ENCODE measurements around the gene ASRGL1.

ASRGL1 gene

DNA sequence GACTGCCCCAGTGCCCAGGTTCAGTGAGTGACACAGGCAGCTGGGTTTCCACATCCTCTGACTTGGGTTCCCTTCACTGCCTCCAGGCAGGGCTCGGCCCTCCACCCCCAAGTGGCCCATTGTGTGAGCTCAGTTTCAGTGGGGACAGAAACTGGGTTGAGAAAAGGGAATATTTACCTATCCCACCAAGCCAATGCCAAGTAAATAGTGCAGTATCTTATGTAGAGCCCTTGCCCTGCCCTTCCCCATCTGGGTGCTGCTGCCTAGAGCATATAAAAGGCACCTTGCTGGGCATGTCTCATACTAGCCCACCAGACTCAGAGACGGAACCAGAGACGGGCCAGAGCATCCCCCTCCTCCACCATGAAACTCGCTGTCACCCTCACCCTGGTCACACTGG, 81.5 kb downstream of the ASRGL1 start, which contains the start of gene SCGB1A1:
TSS of gene SCGB1A1 (plus strand) at position 301 of the 400 bp plus-strand sequence. CDS start at position 364, 63 bp downstream.
- Mint-ChIP-seq H3K4me3 (no peak within 1 kb of the TSS), H3K27ac (peak within 1 kb of the TSS; percentile 8), H3K36me3 (ENCODE audit: low read depth) (no peaks in the 10 kb centered on the region), H3K9me3 (no peaks in the 10 kb centered on the region), H3K4me1 (peaks cover 33% of the 10 kb centered on the region), H3K27me3 (ENCODE audit: low read depth, poor library complexity) (peaks cover 18% of the 10 kb centered on the region)
- TF ChIP-seq, protein P1, sequence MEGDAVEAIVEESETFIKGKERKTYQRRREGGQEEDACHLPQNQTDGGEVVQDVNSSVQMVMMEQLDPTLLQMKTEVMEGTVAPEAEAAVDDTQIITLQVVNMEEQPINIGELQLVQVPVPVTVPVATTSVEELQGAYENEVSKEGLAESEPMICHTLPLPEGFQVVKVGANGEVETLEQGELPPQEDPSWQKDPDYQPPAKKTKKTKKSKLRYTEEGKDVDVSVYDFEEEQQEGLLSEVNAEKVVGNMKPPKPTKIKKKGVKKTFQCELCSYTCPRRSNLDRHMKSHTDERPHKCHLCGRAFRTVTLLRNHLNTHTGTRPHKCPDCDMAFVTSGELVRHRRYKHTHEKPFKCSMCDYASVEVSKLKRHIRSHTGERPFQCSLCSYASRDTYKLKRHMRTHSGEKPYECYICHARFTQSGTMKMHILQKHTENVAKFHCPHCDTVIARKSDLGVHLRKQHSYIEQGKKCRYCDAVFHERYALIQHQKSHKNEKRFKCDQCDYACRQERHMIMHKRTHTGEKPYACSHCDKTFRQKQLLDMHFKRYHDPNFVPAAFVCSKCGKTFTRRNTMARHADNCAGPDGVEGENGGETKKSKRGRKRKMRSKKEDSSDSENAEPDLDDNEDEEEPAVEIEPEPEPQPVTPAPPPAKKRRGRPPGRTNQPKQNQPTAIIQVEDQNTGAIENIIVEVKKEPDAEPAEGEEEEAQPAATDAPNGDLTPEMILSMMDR (IDR thresholded peaks at IDR 0.05): no peak
- no peak for DNase-seq

- Mint-ChIP-seq H3K9me3 (no peaks in the 10 kb centered on the region), H3K4me1 (peaks cover 35% of the 10 kb centered on the region), H3K27me3 (ENCODE audit: low read depth, poor library complexity) (peaks cover 13% of the 10 kb centered on the region), H3K27ac (peak overlapping the region; percentile 8), H3K4me3 (no peak overlapping the region), H3K36me3 (ENCODE audit: low read depth) (no peaks in the 10 kb centered on the region)
- DNase-seq: no peak
- TF ChIP-seq, protein P1 (IDR thresholded peaks at IDR 0.05): no peak
These were observed 82.2 kb downstream of the ASRGL1 start for GRCh38 chr11:62419314-62419929.

DNA sequence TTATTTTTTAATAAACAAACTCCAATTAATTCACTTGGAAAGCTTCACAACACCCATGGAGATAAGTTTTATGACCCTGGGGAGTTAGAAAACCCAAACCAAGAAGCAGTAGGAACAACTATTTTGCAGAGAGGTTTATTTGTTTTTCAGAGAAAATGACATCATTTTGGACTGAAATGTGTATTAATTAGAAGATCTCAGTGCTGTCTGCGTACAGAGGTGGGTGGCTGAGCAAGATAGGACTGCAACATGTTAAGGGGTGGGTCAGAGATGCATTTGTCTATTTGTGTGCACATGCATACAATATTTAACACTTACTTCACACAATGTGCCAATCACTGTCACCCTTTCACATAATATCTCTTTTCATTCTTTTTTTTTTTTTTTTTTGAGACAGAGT, 82.7 kb downstream of the ASRGL1 start:
- Mint-ChIP-seq H3K27me3 (ENCODE audit: low read depth, poor library complexity) (peaks cover 13% of the 10 kb centered on the region), H3K36me3 (ENCODE audit: low read depth) (no peaks in the 10 kb centered on the region), H3K4me1 (peaks cover 38% of the 10 kb centered on the region), H3K4me3 (no peak overlapping the region), H3K9me3 (no peaks in the 10 kb centered on the region), H3K27ac (peak overlapping the region; percentile 8)
- TF ChIP-seq, protein P1 (IDR thresholded peaks at IDR 0.05): no peak
- DNase-seq: no peak

DNA sequence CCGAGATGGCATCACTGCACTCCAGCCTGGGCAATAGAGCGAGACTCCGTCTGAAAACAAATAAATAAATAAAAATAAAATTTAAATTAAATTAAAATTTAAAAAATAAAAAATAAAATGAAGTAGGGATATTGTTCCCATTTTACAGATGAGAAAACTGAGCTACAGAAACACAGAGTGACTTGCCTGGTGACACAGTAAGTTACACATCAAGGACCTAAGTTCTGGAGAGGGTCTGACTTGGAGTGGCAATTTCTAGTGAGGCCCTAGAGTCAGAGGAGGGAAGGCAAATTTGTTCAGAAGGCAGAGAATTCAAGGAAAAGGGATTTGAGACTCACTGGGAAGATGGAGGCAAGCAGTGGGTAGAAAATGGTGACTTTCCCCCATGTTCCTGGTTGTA, 83.6 kb downstream of the ASRGL1 start:
- Mint-ChIP-seq H3K9me3 (no peaks in the 10 kb centered on the region), H3K27ac (no peak overlapping the region), H3K4me3 (no peak overlapping the region), H3K36me3 (ENCODE audit: low read depth) (no peaks in the 10 kb centered on the region), H3K4me1 (peaks cover 38% of the 10 kb centered on the region), H3K27me3 (ENCODE audit: low read depth, poor library complexity) (peaks cover 17% of the 10 kb centered on the region)
- no peak for DNase-seq
- TF ChIP-seq, protein P1 (IDR thresholded peaks at IDR 0.05): no peak

- DNase-seq: no peak
- H3K27ac Mint-ChIP-seq: no peak overlapping the region
- no peaks in the 10 kb centered on the region for H3K9me3 Mint-ChIP-seq
- H3K4me3 Mint-ChIP-seq: no peak overlapping the region
- H3K4me1 Mint-ChIP-seq: peaks cover 48% of the 10 kb centered on the region
- peaks cover 20% of the 10 kb centered on the region for H3K27me3 Mint-ChIP-seq (ENCODE audit: low read depth, poor library complexity)
- TF ChIP-seq, protein P1 (IDR thresholded peaks at IDR 0.05): no peak
- no peaks in the 10 kb centered on the region for H3K36me3 Mint-ChIP-seq (ENCODE audit: low read depth)
These were observed 84.7 kb downstream of the ASRGL1 start for GRCh38 chr11:62421996-62422395.

DNA sequence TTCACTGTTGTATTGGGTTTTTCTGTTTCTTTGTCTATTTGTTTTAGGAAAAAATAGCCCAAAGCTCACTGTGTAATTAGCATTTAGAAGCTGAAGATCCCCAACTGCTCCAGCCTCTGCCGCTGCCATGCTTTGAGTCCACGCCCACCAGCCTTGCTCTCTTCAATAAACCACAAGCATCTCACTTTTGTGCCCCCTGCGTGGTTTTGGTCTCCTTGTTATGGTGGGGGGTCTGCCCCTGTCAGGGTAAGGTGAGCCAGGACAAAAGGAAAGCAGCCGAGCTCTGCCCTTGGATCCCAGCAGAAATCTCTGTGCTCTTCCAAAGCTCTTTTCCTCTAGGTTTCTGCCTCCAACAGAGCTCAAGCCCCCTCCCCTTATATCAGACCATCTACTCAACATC, 85.8 kb downstream of the ASRGL1 start:
- H3K27me3 Mint-ChIP-seq (ENCODE audit: low read depth, poor library complexity): peaks cover 18% of the 10 kb centered on the region
- H3K9me3 Mint-ChIP-seq: no peaks in the 10 kb centered on the region
- no peaks in the 10 kb centered on the region for H3K36me3 Mint-ChIP-seq (ENCODE audit: low read depth)
- no peak overlapping the region for H3K27ac Mint-ChIP-seq
- no peak overlapping the region for H3K4me3 Mint-ChIP-seq
- peaks cover 47% of the 10 kb centered on the region for H3K4me1 Mint-ChIP-seq
- DNase-seq: no peak
- TF ChIP-seq, protein P1 (IDR thresholded peaks at IDR 0.05): no peak
